ENCODE results near the gene CDH8.

GRCh38 chr16:61842666-61843065 is 193.6 kb downstream of the CDH8 start:
- TF ChIP-seq CTCF (IDR thresholded peaks at IDR 0.05) = no peak
- TF ChIP-seq POLR2A (IDR thresholded peaks at IDR 0.05) = no peak
- TF ChIP-seq EP300 (IDR thresholded peaks at IDR 0.05; ENCODE audit: low read depth) = no peak
- no peak for TF ChIP-seq POLR2AphosphoS5 (IDR thresholded peaks at IDR 0.05)
